DND-41 (cell line): ENCODE results near the gene IGSF8.

Experiments
- CTCF ChIP-seq: IDR thresholded peaks from 2 replicates; pipeline ENCODE4 v1.5.1; 2012; ENCODE audit warnings: borderline replicate concordance, low read length, moderate library complexity, mild to moderate bottlenecking; ENCODE audit not compliant: poor library complexity, severe bottlenecking; ENCODE audit errors: extremely low read depth
- EZH2 ChIP-seq: IDR thresholded peaks from 3 replicates; pipeline ENCODE4 v1.6.1; 2012; ENCODE audit warnings: borderline replicate concordance, low read depth, mild to moderate bottlenecking, moderate library complexity, low read length, inconsistent platforms; ENCODE audit not compliant: severe bottlenecking

DNA sequence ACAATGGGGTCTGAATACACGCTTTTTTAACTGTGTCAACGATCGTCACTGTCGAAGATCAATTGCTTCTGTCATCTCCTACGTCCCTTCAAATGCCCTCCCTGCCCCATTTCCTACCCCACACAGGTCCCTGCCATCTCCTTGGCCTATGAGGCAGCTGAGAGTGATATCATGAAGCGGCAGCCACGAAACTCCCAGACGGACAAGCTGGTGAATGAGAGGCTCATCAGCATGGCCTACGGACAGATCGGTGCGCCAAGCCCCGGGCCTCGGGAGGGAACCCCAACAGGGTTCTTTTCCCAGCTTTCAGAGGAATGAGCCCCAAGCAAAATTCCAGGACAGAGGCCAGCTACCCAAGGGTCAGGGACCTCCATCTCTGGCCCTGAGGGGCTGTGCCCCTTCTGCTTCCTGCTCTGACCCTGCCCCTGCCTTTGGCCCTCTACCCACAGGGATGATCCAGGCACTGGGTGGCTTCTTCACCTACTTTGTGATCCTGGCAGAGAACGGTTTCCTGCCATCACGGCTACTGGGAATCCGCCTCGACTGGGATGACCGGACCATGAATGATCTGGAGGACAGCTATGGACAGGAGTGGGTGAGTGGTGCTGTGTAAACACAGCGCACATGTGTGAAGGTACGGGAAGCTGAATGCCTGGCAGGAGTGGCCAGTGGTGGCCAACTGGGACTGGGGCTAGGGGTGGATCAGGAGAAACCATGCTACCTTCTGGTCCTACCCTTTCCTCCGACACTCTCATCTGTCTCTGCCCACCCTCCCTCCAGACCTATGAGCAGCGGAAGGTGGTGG, 37.9 kb upstream of the IGSF8 start:
- TF ChIP-seq CTCF = no peak
- no peak for TF ChIP-seq EZH2
